Lung (tissue), 12 donors: ENCODE measurements around the gene MRM2. TPM values are rescaled to one million over a fixed set of nuclear protein-coding genes. Genes with fewer than 3 reads are reported as not detected.
A peak's percentile ranks its signal among the peaks of the same experiment; 100 is the strongest.

Source experiments
- ATAC-seq: fragments of 200-7000 bp; cut with Tn5 transposase; one replicate; pipeline ENCODE4 v1.9.1; 2020; ENCODE audit warnings: moderate number of reproducible peaks; ENCODE audit not compliant: insufficient read depth, low FRiP score
- DNase-seq, 3 donors: peaks; one replicate each; pipeline ENCODE4 v3.0.0-alpha.2; 2013 to 2017
- H3K27ac ChIP-seq, 2 donors: one replicate each; pipeline ENCODE4 v1.5.1; 2013; ENCODE audit warnings: mild to moderate bottlenecking in 2 of 2, moderate library complexity in 2 of 2, control low read depth in 1 of 2, inconsistent platforms in 1 of 2, low read depth in 1 of 2, low read length in 1 of 2
- H3K27me3 ChIP-seq, 3 donors: one replicate each; pipeline ENCODE4 v1.5.1; 2013; ENCODE audit warnings: low read length in 2 of 3; ENCODE audit not compliant: control insufficient read depth in 3 of 3, insufficient read depth in 3 of 3
- H3K36me3 ChIP-seq, 4 donors: one replicate each; pipeline ENCODE4 v1.5.1; 2013; ENCODE audit warnings: low read length in 4 of 4, mild to moderate bottlenecking in 1 of 4, moderate library complexity in 1 of 4; ENCODE audit not compliant: control insufficient read depth in 4 of 4, insufficient read depth in 4 of 4
- H3K4me1 ChIP-seq, 5 donors: one replicate each; pipeline ENCODE4 v1.5.1; 2013; ENCODE audit warnings: low read length in 5 of 5, mild to moderate bottlenecking in 2 of 5, moderate library complexity in 1 of 5; ENCODE audit not compliant: control insufficient read depth in 5 of 5, insufficient read depth in 5 of 5
- H3K4me3 ChIP-seq: one replicate; pipeline ENCODE4 v1.5.1; 2013; ENCODE audit warnings: mild to moderate bottlenecking, control low read depth, moderate library complexity
- H3K9ac ChIP-seq, 2 donors: one replicate each; pipeline ENCODE4 v1.5.1; 2013; ENCODE audit warnings: low read length in 2 of 2, control low read depth in 1 of 2; ENCODE audit not compliant: insufficient read depth in 1 of 2
- H3K9me3 ChIP-seq, 4 donors: one replicate each; pipeline ENCODE4 v1.5.1; 2013; ENCODE audit warnings: low read length in 3 of 4, mild to moderate bottlenecking in 1 of 4, moderate library complexity in 1 of 4; ENCODE audit not compliant: control insufficient read depth in 4 of 4, insufficient read depth in 3 of 4
- WGBS, 2 donors: extraction: QIAGEN DNeasy Blood & Tissue Kit; methylation state at CpG; one replicate each; pipeline ENCODE4 v1.1.7; 2013; 5-methylcytosine and 5-hydroxymethylcytosine counted together
- polyA plus RNA-seq, 2 donors: library from polyadenylated mRNA; stranded (reverse); fragments of 200-250 nt; gene quantifications; one replicate each; pipeline ENCODE4 v1.2.1, GENCODE V29; 2013
- total RNA-seq, 2 donors: library from RNA; depleted of rRNA in 1 of 2; stranded (reverse); fragments of >200 nt in 1 of 2; gene quantifications; one replicate each; pipeline ENCODE4 v1.2.1, GENCODE V29; 2014 to 2021
- TF ChIP-seq, protein P1 (sequence below): IDR thresholded peaks from 2 replicates; pipeline ENCODE4 v1.5.1; 2012; ENCODE audit warnings: mild to moderate bottlenecking; ENCODE audit errors: control extremely low read depth, extremely low read depth
- donor health status: control.
- donor health status: control.
- donor health status: Bipolar disorder and iron deficiency.
- donor health status: healthy.
- donor health status: DM: yes; HTN: yes; CAD: no.

MRM2 gene
- total and polyA plus RNA-seq, 4 donors, result 18.7 to 25.5 (median 23.1) TPM

DNA sequence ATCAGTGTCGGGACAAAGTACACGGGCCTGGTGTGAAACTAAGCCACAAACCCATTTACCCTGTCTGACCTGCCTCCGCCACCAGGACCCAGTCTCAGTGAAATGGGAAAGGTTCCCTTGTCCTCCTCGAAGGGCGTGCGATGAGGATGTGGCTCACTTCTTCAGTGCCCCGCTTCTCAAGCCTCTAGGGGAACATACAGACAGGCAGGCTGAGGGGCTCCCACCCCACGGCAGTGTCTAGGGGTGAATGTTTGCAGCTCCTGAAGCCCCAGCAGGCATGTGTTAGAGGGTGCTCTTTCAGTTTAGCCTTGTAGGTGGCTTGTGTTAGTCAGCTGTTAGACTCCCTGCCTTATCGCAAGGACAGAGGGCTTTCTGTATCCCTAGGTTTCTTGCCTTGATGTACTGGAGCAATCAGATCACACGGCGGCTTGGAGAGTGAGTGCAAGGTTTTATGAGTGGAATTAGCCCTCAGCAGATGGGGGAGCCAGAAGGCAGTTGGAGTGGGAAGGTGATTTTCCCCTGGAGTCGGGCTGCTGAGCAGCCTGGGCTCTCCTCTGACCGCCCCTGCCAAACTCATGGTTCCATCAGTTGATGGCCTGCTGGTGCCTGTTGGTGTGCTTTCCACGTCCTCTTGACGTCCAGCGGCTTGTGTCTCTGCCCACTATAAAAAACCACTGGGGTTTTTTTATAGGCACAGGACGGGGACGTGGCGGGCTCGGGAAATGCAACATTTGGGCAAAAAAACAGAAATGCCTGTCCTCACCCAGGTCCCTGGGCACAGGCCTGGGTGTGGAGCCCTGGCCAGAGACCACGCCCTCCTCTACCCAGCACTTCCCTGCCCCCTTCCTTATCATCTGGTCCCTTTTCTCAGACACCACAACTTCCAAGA, 780 bp upstream of the MRM2 start:
- TF ChIP-seq, protein P1, sequence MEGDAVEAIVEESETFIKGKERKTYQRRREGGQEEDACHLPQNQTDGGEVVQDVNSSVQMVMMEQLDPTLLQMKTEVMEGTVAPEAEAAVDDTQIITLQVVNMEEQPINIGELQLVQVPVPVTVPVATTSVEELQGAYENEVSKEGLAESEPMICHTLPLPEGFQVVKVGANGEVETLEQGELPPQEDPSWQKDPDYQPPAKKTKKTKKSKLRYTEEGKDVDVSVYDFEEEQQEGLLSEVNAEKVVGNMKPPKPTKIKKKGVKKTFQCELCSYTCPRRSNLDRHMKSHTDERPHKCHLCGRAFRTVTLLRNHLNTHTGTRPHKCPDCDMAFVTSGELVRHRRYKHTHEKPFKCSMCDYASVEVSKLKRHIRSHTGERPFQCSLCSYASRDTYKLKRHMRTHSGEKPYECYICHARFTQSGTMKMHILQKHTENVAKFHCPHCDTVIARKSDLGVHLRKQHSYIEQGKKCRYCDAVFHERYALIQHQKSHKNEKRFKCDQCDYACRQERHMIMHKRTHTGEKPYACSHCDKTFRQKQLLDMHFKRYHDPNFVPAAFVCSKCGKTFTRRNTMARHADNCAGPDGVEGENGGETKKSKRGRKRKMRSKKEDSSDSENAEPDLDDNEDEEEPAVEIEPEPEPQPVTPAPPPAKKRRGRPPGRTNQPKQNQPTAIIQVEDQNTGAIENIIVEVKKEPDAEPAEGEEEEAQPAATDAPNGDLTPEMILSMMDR, result no peak
- Histone ChIP-seq H3K4me3 (peak overlapping the region; percentile 95), H3K27me3 (no peaks in the 10 kb centered on the region), H3K9ac (peak overlapping the region in 1 of 2 donors; percentile 68), H3K9me3 (no peaks in the 10 kb centered on the region), H3K36me3 (peaks cover 6 to 15% (median 11%) of the 10 kb centered on the region in 4 donors), H3K27ac (no peak overlapping the region), H3K4me1 (peaks cover 0 to 22% (median 3%) of the 10 kb centered on the region in 5 donors)
- 13 to 34% methylated on average over 21 of the region's 21 CpGs for WGBS, 2 donors
- ATAC-seq (no peak), DNase-seq (no peak)

DNA sequence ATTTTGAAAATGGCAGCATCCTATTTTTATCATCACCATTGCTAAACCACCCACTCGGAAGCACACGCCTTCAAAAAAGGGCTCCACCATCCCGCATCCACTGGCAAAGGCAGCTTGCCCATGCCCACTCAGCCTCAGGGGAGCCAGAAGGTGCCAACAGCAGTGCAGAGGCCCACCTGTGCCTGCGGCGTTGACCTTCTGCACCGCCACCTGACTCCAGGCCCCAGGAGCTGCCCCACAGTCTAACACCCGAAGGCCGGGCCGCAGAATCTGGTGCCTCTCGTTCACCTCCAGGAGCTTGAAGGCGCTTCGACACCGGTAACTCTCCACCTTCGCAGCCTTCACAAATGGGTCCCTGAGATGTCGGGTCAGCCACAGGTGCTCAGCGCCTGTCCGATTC, 2.8 kb downstream of the MRM2 start:
- Histone ChIP-seq H3K27me3 (no peaks in the 10 kb centered on the region), H3K36me3 (peaks cover 6 to 27% (median 19%) of the 10 kb centered on the region in 4 donors), H3K27ac (no peak overlapping the region), H3K9me3 (no peaks in the 10 kb centered on the region), H3K4me3 (no peak overlapping the region), H3K4me1 (peaks cover 0 to 18% (median 3%) of the 10 kb centered on the region in 5 donors), H3K9ac (no peak overlapping the region)
- TF ChIP-seq, protein P1, result no peak
- ATAC-seq (no peak), DNase-seq (no peak)
- 97 to 100% methylated on average over 17 of the region's 17 CpGs for WGBS, 2 donors

DNA sequence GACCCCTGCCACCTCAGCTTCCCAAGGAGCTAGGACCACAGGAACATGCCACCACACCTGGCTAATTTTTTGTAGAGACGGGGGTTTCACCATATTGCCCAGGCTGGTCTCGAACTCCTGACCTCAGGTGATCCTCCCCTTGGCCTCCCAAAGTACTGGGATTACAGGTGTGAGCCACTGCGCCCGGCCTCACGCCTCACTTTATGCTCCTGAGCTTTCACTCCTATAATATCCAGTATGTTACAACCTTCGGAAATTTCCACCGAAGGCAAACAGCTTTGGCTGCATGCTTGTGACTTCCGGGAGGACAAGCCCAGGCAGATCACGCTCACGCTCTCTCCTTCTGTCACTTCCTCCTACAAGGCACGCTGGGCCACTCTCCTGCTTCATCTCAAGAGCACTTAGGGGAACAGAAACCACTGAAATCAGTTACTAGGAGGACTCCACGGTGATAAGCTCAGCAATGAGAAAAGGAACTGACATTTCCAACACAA, 4.8 kb downstream of the MRM2 start:
- H3K36me3 ChIP-seq, result peaks cover 6 to 29% (median 19%) of the 10 kb centered on the region in 4 donors
- H3K4me3 ChIP-seq, result no peak overlapping the region
- DNase-seq (peak in 2 of 3 donors; percentile 33 to 39), ATAC-seq (peak; percentile 51)
- TF ChIP-seq, protein P1, result no peak
- H3K27ac ChIP-seq, result peak overlapping the region in 1 of 2 donors; percentile 88
- H3K9me3 ChIP-seq, result no peaks in the 10 kb centered on the region
- H3K9ac ChIP-seq, result no peak overlapping the region
- H3K27me3 ChIP-seq, result no peaks in the 10 kb centered on the region
- 59 to 61% methylated on average over 12 of the region's 12 CpGs for WGBS, 2 donors
- peaks cover 0 to 12% (median 2%) of the 10 kb centered on the region in 5 donors for H3K4me1 ChIP-seq
